Panc1 (cell line): ENCODE data around the gene B3GLCT. TPM values are rescaled to one million over a fixed set of nuclear protein-coding genes. Genes with fewer than 3 reads are reported as not detected.

Source experiments
- ATAC-seq: fragments of 200-7000 bp; cut with Tn5 transposase; 2 replicates; pipeline ENCODE4 v1.9.1; 2020; ENCODE audit warnings: mild to moderate bottlenecking, moderate library complexity
- BruUV-seq: library from RNA; stranded (reverse); fragments of 400-500 nt; replicated peaks from 2 replicates; lab custom pipeline; 2021; lab: Mats Ljungman, UMichigan
- CTCF ChIA-PET: fragments of 300-600 bp; sonication (Branson Sonifier 250); formaldehyde crosslinking; loops from one replicate; lab custom pipeline; 2022; ENCODE audit warnings: antibody characterized with exemption; lab: Charles Lee
- POLR2A ChIA-PET: fragments of 300-600 bp; sonication (Branson Sonifier 250); formaldehyde crosslinking; loops from one replicate; lab custom pipeline; 2022; ENCODE audit warnings: antibody characterized with exemption; lab: Charles Lee
- DNase-seq: peaks from one replicate; pipeline ENCODE4 v3.0.0-alpha.2; 2010; ENCODE audit warnings: low read depth, low spot score
- H3K27ac ChIP-seq: 2 replicates; pipeline ENCODE4 v1.5.1; 2011; ENCODE audit warnings: mild to moderate bottlenecking, low read length, inconsistent platforms
- H3K27me3 ChIP-seq: fragments of 200-500 bp; sonication (Bioruptor generic); 2 replicates; pipeline ENCODE4 v1.6.0; 2014; ENCODE audit warnings: low read length, inconsistent platforms; ENCODE audit not compliant: control insufficient read depth, insufficient read depth
- H3K36me3 ChIP-seq: fragments of 200-500 bp; sonication (Bioruptor generic); 2 replicates; pipeline ENCODE4 v1.5.1; 2014; ENCODE audit warnings: inconsistent platforms, mild to moderate bottlenecking, low read length, moderate library complexity; ENCODE audit not compliant: control insufficient read depth, insufficient read depth
- H3K4me1 ChIP-seq: 2 replicates; pipeline ENCODE4 v1.5.1; 2011; ENCODE audit warnings: inconsistent platforms, mild to moderate bottlenecking, low read length, moderate library complexity; ENCODE audit not compliant: control insufficient read depth, insufficient read depth
- H3K4me3 ChIP-seq, 2 experiments: 2 replicates each; pipeline ENCODE4 v1.5.1; 2011 to 2012; ENCODE audit warnings: low read depth in 2 of 2, low read length in 2 of 2, mild to moderate bottlenecking in 2 of 2, inconsistent platforms in 1 of 2, moderate library complexity in 1 of 2
- H3K9me3 ChIP-seq: fragments of 200-500 bp; sonication (Bioruptor generic); 2 replicates; pipeline ENCODE4 v1.5.1; 2014; ENCODE audit warnings: low read depth, mild to moderate bottlenecking, inconsistent platforms, low read length, moderate library complexity; ENCODE audit not compliant: control insufficient read depth, insufficient read depth
- POLR2AphosphoS5 ChIP-seq: IDR thresholded peaks from 2 replicates; pipeline ENCODE4 v1.6.1; 2012; ENCODE audit warnings: mild to moderate bottlenecking, low read depth, low read length, moderate library complexity
- SIN3A ChIP-seq: IDR thresholded peaks from 2 replicates; pipeline ENCODE4 v1.6.1; 2012; ENCODE audit warnings: low read depth, mild to moderate bottlenecking, low read length, moderate library complexity, borderline replicate concordance; ENCODE audit not compliant: insufficient read depth
- TCF7L2 ChIP-seq: IDR thresholded peaks from 2 replicates; pipeline ENCODE4 v1.6.1; 2011; ENCODE audit warnings: mild to moderate bottlenecking, low read depth, low read length, inconsistent platforms
- in situ Hi-C: cut with HindIII; loops from 2 replicates; pipeline ENCODE4 v1.10.0; 2016; ENCODE audit warnings: low sequenced_read_pairs, low pct_unique_long_range_greater_than_20kb
- intact Hi-C: fragments of 100-400 bp; cut with micrococcal nuclease; formaldehyde crosslinking; loops from one replicate; pipeline ENCODE4 v1.10.0; 2022; ENCODE audit not compliant: unreplicated experiment
- total RNA-seq: library from RNA; stranded (reverse); gene quantifications from one replicate; pipeline ENCODE4 v1.2.1, GENCODE V29; 2021; ENCODE audit not compliant: unreplicated experiment
- TF ChIP-seq, protein P1 (sequence below), 2 experiments: IDR thresholded peaks; 2 replicates each; pipeline ENCODE4 v1.6.1; 2011 to 2012; ENCODE audit warnings: low read depth in 2 of 2, control low read depth in 1 of 2, low read length in 1 of 2, mild to moderate bottlenecking in 1 of 2, moderate library complexity in 1 of 2; ENCODE audit not compliant: insufficient read depth in 1 of 2
- TF ChIP-seq, protein P2 (sequence below): fragments of 450-650 bp; IDR thresholded peaks from 2 replicates; pipeline ENCODE4 v1.5.1; 2017; ENCODE audit warnings: mild to moderate bottlenecking

B3GLCT gene
- total RNA-seq, 1 experiment from 2014 or later: 16.5 TPM

DNA sequence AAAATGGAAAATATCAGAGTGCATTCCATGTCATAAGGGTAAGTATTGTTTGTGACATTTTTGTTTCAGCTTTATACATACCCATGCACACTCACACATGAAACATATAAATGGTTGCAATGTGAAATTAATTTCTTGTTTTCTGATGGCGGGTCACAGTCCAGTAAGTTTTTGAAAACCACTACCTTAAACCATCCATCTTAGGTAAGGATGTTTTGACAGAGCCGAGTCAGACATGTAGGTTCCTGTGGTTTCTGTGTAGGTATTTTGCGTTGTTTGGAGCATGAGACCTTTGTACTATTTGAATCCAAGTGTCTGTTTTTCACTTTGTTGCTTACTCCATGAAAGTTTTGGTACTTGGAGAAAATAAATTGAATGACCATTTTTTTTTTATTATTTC is 121.7 kb downstream of the B3GLCT start:
- TF ChIP-seq, protein P1, sequence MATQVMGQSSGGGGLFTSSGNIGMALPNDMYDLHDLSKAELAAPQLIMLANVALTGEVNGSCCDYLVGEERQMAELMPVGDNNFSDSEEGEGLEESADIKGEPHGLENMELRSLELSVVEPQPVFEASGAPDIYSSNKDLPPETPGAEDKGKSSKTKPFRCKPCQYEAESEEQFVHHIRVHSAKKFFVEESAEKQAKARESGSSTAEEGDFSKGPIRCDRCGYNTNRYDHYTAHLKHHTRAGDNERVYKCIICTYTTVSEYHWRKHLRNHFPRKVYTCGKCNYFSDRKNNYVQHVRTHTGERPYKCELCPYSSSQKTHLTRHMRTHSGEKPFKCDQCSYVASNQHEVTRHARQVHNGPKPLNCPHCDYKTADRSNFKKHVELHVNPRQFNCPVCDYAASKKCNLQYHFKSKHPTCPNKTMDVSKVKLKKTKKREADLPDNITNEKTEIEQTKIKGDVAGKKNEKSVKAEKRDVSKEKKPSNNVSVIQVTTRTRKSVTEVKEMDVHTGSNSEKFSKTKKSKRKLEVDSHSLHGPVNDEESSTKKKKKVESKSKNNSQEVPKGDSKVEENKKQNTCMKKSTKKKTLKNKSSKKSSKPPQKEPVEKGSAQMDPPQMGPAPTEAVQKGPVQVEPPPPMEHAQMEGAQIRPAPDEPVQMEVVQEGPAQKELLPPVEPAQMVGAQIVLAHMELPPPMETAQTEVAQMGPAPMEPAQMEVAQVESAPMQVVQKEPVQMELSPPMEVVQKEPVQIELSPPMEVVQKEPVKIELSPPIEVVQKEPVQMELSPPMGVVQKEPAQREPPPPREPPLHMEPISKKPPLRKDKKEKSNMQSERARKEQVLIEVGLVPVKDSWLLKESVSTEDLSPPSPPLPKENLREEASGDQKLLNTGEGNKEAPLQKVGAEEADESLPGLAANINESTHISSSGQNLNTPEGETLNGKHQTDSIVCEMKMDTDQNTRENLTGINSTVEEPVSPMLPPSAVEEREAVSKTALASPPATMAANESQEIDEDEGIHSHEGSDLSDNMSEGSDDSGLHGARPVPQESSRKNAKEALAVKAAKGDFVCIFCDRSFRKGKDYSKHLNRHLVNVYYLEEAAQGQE (IDR thresholded peaks at IDR 0.05; ENCODE audit: insufficient read depth in 1 of 2, low read depth in 2 of 2, low read length in 1 of 2): no peak
- TF ChIP-seq, protein P2, sequence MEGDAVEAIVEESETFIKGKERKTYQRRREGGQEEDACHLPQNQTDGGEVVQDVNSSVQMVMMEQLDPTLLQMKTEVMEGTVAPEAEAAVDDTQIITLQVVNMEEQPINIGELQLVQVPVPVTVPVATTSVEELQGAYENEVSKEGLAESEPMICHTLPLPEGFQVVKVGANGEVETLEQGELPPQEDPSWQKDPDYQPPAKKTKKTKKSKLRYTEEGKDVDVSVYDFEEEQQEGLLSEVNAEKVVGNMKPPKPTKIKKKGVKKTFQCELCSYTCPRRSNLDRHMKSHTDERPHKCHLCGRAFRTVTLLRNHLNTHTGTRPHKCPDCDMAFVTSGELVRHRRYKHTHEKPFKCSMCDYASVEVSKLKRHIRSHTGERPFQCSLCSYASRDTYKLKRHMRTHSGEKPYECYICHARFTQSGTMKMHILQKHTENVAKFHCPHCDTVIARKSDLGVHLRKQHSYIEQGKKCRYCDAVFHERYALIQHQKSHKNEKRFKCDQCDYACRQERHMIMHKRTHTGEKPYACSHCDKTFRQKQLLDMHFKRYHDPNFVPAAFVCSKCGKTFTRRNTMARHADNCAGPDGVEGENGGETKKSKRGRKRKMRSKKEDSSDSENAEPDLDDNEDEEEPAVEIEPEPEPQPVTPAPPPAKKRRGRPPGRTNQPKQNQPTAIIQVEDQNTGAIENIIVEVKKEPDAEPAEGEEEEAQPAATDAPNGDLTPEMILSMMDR: no peak
- TF ChIP-seq SIN3A (no peak), TCF7L2 (no peak), POLR2AphosphoS5 (no peak)
- CTCF ChIA-PET: no interaction called here
- in situ Hi-C loops (no loop called here), intact Hi-C loops (no loop called here)
- no peak overlapping the region for H3K27ac ChIP-seq
- no peaks in the 10 kb centered on the region for H3K9me3 ChIP-seq
- no peak overlapping the region for H3K4me3 ChIP-seq
- ATAC-seq: no peak
- BruUV-seq: no TSS peak
- no peak for DNase-seq
- H3K27me3 ChIP-seq: no peaks in the 10 kb centered on the region
- H3K36me3 ChIP-seq: no peaks in the 10 kb centered on the region
- H3K4me1 ChIP-seq: no peaks in the 10 kb centered on the region
- POLR2A ChIA-PET: no interaction called here

DNA sequence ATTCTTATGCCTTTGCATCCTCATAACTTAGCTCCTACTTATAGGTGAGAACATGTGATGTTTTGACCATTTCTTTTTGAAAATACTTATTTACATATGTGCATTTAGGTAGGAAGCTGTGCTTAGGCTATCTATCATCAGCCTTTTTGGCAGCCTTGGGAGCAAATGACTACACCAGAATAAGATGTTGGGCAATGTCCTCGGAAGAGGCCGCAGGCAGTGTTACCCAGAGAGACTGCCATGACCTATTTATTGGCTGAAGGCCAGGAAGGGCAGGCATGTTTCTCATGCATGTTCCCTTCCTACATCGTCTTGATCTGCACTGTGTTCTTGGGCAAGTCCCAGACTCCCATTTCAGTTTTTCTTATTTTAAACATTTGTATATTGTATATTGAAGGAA is 122.3 kb downstream of the B3GLCT start:
- CTCF ChIA-PET: no interaction called here
- no peaks in the 10 kb centered on the region for H3K36me3 ChIP-seq
- DNase-seq (no peak), ATAC-seq (no peak)
- H3K9me3 ChIP-seq: no peaks in the 10 kb centered on the region
- intact Hi-C loops: no loop called here
- POLR2A ChIA-PET: no interaction called here
- H3K27ac ChIP-seq: no peak overlapping the region
- BruUV-seq: no TSS peak
- H3K4me1 ChIP-seq: no peaks in the 10 kb centered on the region
- in situ Hi-C loops: no loop called here
- H3K4me3 ChIP-seq: no peak overlapping the region
- TF ChIP-seq, protein P1 (IDR thresholded peaks at IDR 0.05; ENCODE audit: insufficient read depth in 1 of 2, low read depth in 2 of 2, low read length in 1 of 2): no peak
- no peaks in the 10 kb centered on the region for H3K27me3 ChIP-seq
